OCI-LY3 (cell line): ENCODE measurements around the gene SCUBE3.

ENCODE experiments used
- EZH2phosphoT487 ChIP-seq: fragments of 200-600 bp; shearing (Covaris generic); IDR thresholded peaks from 2 replicates; pipeline ENCODE4 v1.6.1; 2018; ENCODE audit warnings: antibody characterized with exemption, mixed run types, low read depth
- TF ChIP-seq, protein P1 (sequence below): fragments of 200-600, 300-600 bp; sonication (generic); IDR thresholded peaks from 2 replicates; pipeline ENCODE4 v1.5.1; 2014; ENCODE audit warnings: antibody characterized with exemption, low read length, low read depth

DNA sequence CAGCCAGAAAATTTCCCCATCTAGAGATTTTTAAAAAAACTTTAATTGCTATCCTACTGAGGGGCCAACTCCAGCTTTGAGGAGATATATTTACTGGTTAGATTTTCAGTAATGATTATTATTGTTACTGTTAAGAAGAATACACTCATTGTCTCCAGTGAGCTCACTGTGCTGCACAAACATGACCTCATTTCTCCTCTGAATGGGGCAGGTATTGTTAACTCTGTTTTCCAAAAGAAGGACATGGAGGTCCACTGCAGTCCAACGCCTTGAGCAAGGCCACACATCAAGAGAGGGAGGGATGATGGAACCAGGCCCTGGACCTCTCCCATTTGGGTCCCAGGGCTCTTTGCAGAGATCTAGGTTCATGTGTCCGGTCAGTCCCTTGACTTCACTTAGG is 13.9 kb upstream of the SCUBE3 start:
- TF ChIP-seq, protein P1, sequence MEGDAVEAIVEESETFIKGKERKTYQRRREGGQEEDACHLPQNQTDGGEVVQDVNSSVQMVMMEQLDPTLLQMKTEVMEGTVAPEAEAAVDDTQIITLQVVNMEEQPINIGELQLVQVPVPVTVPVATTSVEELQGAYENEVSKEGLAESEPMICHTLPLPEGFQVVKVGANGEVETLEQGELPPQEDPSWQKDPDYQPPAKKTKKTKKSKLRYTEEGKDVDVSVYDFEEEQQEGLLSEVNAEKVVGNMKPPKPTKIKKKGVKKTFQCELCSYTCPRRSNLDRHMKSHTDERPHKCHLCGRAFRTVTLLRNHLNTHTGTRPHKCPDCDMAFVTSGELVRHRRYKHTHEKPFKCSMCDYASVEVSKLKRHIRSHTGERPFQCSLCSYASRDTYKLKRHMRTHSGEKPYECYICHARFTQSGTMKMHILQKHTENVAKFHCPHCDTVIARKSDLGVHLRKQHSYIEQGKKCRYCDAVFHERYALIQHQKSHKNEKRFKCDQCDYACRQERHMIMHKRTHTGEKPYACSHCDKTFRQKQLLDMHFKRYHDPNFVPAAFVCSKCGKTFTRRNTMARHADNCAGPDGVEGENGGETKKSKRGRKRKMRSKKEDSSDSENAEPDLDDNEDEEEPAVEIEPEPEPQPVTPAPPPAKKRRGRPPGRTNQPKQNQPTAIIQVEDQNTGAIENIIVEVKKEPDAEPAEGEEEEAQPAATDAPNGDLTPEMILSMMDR, result no peak
- TF ChIP-seq EZH2phosphoT487, result no peak
